GM23338 (cell line): ENCODE results near the gene SERAC1. TPM values are rescaled to one million over a fixed set of nuclear protein-coding genes. Genes with fewer than 3 reads are reported as not detected.

ENCODE experiments used
- ATAC-seq: fragments of 200-7000 bp; cut with Tn5 transposase; 3 replicates; pipeline ENCODE4 v1.9.1; 2020
- DNase-seq: peaks from one replicate; pipeline ENCODE4 v3.0.0-alpha.2; 2015; ENCODE audit warnings: low spot score
- H2AFZ ChIP-seq: fragments of 200-600 bp; sonication (generic); 2 replicates; pipeline ENCODE4 v1.8.0; 2016; ENCODE audit warnings: antibody characterized with exemption, mild to moderate bottlenecking, moderate library complexity
- H3F3A ChIP-seq: fragments of 200-600 bp; sonication (generic); replicated peaks from 2 replicates; pipeline ENCODE4 v1.8.0; 2017; ENCODE audit warnings: antibody characterized with exemption, mixed run types, low read depth
- H3K27ac ChIP-seq: fragments of 200-600 bp; sonication (generic); 2 replicates; pipeline ENCODE4 v1.6.1; 2016; ENCODE audit warnings: low read depth
- H3K27me3 ChIP-seq: fragments of 200-600 bp; sonication (generic); 2 replicates; pipeline ENCODE4 v1.8.0; 2016; ENCODE audit warnings: mild to moderate bottlenecking, mixed run types, moderate library complexity; ENCODE audit not compliant: insufficient read depth
- H3K36me3 ChIP-seq: fragments of 200-600 bp; sonication (generic); 2 replicates; pipeline ENCODE4 v1.8.0; 2016; ENCODE audit warnings: mild to moderate bottlenecking; ENCODE audit not compliant: insufficient read depth
- H3K4me1 ChIP-seq: fragments of 200-600 bp; sonication (generic); 2 replicates; pipeline ENCODE4 v1.8.0; 2016; ENCODE audit warnings: mild to moderate bottlenecking, moderate library complexity; ENCODE audit not compliant: insufficient read depth
- H3K4me2 ChIP-seq: fragments of 200-600 bp; sonication (generic); 2 replicates; pipeline ENCODE4 v1.7.1; 2017; ENCODE audit warnings: mixed run types
- H3K4me3 ChIP-seq: fragments of 200-600 bp; sonication (generic); 2 replicates; pipeline ENCODE4 v1.6.1; 2016; ENCODE audit warnings: mixed run types
- H3K79me2 ChIP-seq: fragments of 200-600 bp; sonication (generic); replicated peaks from 2 replicates; pipeline ENCODE4 v1.8.0; 2017; ENCODE audit warnings: mild to moderate bottlenecking; ENCODE audit not compliant: insufficient read depth
- H3K9me2 ChIP-seq: fragments of 200-600 bp; sonication (generic); 2 replicates; pipeline ENCODE4 v1.8.0; 2017; ENCODE audit not compliant: insufficient read depth
- H4K20me1 ChIP-seq: fragments of 200-600 bp; sonication (generic); replicated peaks from 2 replicates; pipeline ENCODE4 v1.8.0; 2017; ENCODE audit warnings: mild to moderate bottlenecking; ENCODE audit not compliant: insufficient read depth
- H3K27ac Mint-ChIP-seq: 2 replicates; pipeline ENCODE4 v1.8.0; 2020; ENCODE audit warnings: inconsistent platforms, mild to moderate bottlenecking, moderate library complexity, mixed read lengths
- H3K27me3 Mint-ChIP-seq: 3 replicates; pipeline ENCODE4 v1.8.0; 2022; ENCODE audit warnings: low read depth, mild to moderate bottlenecking, moderate library complexity, mixed read lengths, inconsistent platforms; ENCODE audit not compliant: insufficient read depth, poor library complexity
- H3K36me3 Mint-ChIP-seq: 3 replicates; pipeline ENCODE4 v1.8.0; 2021; ENCODE audit warnings: low read depth, mild to moderate bottlenecking, inconsistent platforms, moderate library complexity, mixed read lengths
- H3K4me1 Mint-ChIP-seq: 3 replicates; pipeline ENCODE4 v1.8.0; 2020; ENCODE audit warnings: mild to moderate bottlenecking, inconsistent platforms, mixed read lengths
- H3K4me3 Mint-ChIP-seq: 3 replicates; pipeline ENCODE4 v1.8.0; 2021; ENCODE audit warnings: moderate library complexity, mild to moderate bottlenecking, inconsistent platforms, mixed read lengths
- H3K9me3 Mint-ChIP-seq: 3 replicates; pipeline ENCODE4 v1.8.0; 2020; ENCODE audit warnings: moderate library complexity, mild to moderate bottlenecking, inconsistent platforms, mixed read lengths
- CREB1 ChIP-seq: fragments of 250-450 bp; sonication (Bioruptor Pico); IDR thresholded peaks from 2 replicates; pipeline ENCODE4 v1.5.0; 2020; ENCODE audit warnings: low read depth, mild to moderate bottlenecking, moderate library complexity
- CTCF ChIP-seq, 2 experiments: fragments of 200-600 bp in 1 of 2; sonication (generic) in 1 of 2; conservative IDR thresholded peaks; 2 replicates each; pipeline versions ENCODE4 v1.5.1 to v1.6.1; 2016 to 2017; ENCODE audit warnings: antibody characterized with exemption in 2 of 2, low read depth in 2 of 2, mild to moderate bottlenecking in 2 of 2, moderate library complexity in 1 of 2
- ETS1 ChIP-seq: IDR thresholded peaks from 2 replicates; pipeline ENCODE4 v1.6.1; 2016; ENCODE audit warnings: antibody characterized with exemption
- EZH2 ChIP-seq: fragments of 200-600 bp; sonication (generic); IDR thresholded peaks from one replicate; pipeline ENCODE4 v1.8.0; 2017; ENCODE audit warnings: antibody characterized with exemption, mild to moderate bottlenecking, low read depth; ENCODE audit not compliant: unreplicated experiment
- JUNB ChIP-seq: IDR thresholded peaks from one replicate; pipeline ENCODE4 v1.6.1; 2016; ENCODE audit warnings: antibody characterized with exemption; ENCODE audit not compliant: unreplicated experiment
- NANOG ChIP-seq: IDR thresholded peaks from 2 replicates; pipeline ENCODE4 v1.6.1; 2016; ENCODE audit warnings: antibody characterized with exemption, borderline replicate concordance
- POLR2AphosphoS5 ChIP-seq: IDR thresholded peaks from 2 replicates; pipeline ENCODE4 v1.6.1; 2016; ENCODE audit warnings: antibody characterized with exemption, low read depth
- STAT1 ChIP-seq: IDR thresholded peaks from one replicate; pipeline ENCODE4 v1.6.1; 2016; ENCODE audit warnings: antibody characterized with exemption; ENCODE audit not compliant: unreplicated experiment
- ZNF114 ChIP-seq: fragments of 250-450 bp; sonication (Bioruptor Pico); IDR thresholded peaks from 2 replicates; pipeline ENCODE4 v1.5.0; 2020; ENCODE audit warnings: mild to moderate bottlenecking, moderate library complexity
- polyA plus RNA-seq: library from polyadenylated mRNA; unstranded; fragments of >200 nt; fragmentation: Nextera tagmentation; extraction: Ambion mirVana; gene quantifications from 2 replicates; pipeline ENCODE4 v1.2.1, GENCODE V29; 2016
- total RNA-seq: library from RNA; depleted of rRNA; stranded (reverse); fragments of >200 nt; shearing (Covaris generic); gene quantifications from 2 replicates; pipeline ENCODE4 v1.2.3, GENCODE V29; 2014
- TF ChIP-seq, protein P1 (sequence below): fragments of 250-450 bp; sonication (Bioruptor Pico); IDR thresholded peaks from 2 replicates; pipeline ENCODE4 v1.5.0; 2020; ENCODE audit warnings: mild to moderate bottlenecking, moderate library complexity

Gene SERAC1
- total and polyA plus RNA-seq, 2 experiments from 2014 or later: 5.1 to 8.4 TPM

DNA sequence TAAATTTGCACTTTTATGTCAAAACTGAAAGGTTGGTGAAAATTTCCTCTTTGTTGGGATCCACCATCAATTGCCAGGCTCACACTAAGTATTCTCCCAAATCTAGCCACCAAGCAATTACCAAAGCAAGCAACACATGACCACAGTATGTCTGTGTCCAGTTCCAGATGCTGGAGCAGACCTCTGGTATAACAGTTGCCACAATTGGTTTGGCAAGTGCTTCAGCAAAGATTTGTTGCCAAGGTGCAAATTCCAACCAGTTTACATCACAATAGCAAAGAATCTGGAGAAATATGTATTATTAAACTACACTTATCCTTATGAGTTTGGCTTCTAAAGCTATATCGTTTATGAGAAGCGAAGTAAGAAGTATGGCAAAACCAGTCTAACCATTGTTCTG is 6.5 kb upstream of the SERAC1 start:
- no peaks in the 10 kb centered on the region for H3K27me3 ChIP-seq
- H3K27ac ChIP-seq: no peak overlapping the region
- no peaks in the 10 kb centered on the region for H3F3A ChIP-seq
- H3K36me3 ChIP-seq: no peaks in the 10 kb centered on the region
- H4K20me1 ChIP-seq: no peaks in the 10 kb centered on the region
- ATAC-seq (no peak), DNase-seq (no peak)
- peaks cover 13% of the 10 kb centered on the region; the same call in 1 of the 2 replicates for H3K4me1 ChIP-seq
- H3K79me2 ChIP-seq: no peaks in the 10 kb centered on the region
- Mint-ChIP-seq H3K4me1 (peaks cover 19% of the 10 kb centered on the region; the same call in 2 of the 3 replicates), H3K27ac (no peak overlapping the region), H3K27me3 (no peaks in the 10 kb centered on the region), H3K9me3 (peaks cover 3% of the 10 kb centered on the region; the same call in 2 of the 3 replicates), H3K4me3 (no peak overlapping the region), H3K36me3 (peaks cover 24% of the 10 kb centered on the region)
- TF ChIP-seq NANOG: no peak
- TF ChIP-seq EZH2: no peak
- no peak for TF ChIP-seq CREB1
- TF ChIP-seq ZNF114 (CRISPR knock-in tag): no peak
- TF ChIP-seq CTCF (conservative IDR thresholded peaks at IDR 0.05; ENCODE audit: low read depth in 2 of 2): no peak
- no peak for TF ChIP-seq JUNB
- TF ChIP-seq, protein P1, sequence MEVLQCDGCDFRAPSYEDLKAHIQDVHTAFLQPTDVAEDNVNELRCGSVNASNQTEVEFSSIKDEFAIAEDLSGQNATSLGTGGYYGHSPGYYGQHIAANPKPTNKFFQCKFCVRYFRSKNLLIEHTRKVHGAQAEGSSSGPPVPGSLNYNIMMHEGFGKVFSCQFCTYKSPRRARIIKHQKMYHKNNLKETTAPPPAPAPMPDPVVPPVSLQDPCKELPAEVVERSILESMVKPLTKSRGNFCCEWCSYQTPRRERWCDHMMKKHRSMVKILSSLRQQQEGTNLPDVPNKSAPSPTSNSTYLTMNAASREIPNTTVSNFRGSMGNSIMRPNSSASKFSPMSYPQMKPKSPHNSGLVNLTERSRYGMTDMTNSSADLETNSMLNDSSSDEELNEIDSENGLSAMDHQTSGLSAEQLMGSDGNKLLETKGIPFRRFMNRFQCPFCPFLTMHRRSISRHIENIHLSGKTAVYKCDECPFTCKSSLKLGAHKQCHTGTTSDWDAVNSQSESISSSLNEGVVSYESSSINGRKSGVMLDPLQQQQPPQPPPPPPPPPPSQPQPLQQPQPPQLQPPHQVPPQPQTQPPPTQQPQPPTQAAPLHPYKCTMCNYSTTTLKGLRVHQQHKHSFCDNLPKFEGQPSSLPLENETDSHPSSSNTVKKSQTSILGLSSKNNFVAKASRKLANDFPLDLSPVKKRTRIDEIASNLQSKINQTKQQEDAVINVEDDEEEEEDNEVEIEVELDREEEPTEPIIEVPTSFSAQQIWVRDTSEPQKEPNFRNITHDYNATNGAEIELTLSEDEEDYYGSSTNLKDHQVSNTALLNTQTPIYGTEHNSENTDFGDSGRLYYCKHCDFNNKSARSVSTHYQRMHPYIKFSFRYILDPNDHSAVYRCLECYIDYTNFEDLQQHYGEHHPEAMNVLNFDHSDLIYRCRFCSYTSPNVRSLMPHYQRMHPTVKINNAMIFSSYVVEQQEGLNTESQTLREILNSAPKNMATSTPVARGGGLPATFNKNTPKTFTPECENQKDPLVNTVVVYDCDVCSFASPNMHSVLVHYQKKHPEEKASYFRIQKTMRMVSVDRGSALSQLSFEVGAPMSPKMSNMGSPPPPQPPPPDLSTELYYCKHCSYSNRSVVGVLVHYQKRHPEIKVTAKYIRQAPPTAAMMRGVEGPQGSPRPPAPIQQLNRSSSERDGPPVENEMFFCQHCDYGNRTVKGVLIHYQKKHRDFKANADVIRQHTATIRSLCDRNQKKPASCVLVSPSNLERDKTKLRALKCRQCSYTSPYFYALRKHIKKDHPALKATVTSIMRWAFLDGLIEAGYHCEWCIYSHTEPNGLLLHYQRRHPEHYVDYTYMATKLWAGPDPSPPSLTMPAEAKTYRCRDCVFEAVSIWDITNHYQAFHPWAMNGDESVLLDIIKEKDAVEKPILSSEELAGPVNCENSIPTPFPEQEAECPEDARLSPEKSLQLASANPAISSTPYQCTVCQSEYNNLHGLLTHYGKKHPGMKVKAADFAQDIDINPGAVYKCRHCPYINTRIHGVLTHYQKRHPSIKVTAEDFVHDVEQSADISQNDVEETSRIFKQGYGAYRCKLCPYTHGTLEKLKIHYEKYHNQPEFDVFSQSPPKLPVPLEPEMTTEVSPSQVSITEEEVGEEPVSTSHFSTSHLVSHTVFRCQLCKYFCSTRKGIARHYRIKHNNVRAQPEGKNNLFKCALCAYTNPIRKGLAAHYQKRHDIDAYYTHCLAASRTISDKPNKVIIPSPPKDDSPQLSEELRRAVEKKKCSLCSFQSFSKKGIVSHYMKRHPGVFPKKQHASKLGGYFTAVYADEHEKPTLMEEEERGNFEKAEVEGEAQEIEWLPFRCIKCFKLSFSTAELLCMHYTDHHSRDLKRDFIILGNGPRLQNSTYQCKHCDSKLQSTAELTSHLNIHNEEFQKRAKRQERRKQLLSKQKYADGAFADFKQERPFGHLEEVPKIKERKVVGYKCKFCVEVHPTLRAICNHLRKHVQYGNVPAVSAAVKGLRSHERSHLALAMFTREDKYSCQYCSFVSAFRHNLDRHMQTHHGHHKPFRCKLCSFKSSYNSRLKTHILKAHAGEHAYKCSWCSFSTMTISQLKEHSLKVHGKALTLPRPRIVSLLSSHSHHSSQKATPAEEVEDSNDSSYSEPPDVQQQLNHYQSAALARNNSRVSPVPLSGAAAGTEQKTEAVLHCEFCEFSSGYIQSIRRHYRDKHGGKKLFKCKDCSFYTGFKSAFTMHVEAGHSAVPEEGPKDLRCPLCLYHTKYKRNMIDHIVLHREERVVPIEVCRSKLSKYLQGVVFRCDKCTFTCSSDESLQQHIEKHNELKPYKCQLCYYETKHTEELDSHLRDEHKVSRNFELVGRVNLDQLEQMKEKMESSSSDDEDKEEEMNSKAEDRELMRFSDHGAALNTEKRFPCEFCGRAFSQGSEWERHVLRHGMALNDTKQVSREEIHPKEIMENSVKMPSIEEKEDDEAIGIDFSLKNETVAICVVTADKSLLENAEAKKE (CRISPR knock-in tag): no peak
- TF ChIP-seq POLR2AphosphoS5: no peak
- TF ChIP-seq STAT1: no peak
- no peak for TF ChIP-seq ETS1
- no peak overlapping the region for H3K4me2 ChIP-seq
- H3K9me2 ChIP-seq: no peaks in the 10 kb centered on the region
- no peak overlapping the region for H2AFZ ChIP-seq
- no peak overlapping the region for H3K4me3 ChIP-seq
